Activated CD4-positive, alpha-beta T cell treated with anti-CD3 and anti-CD28 coated beads for 1 hour (primary cell): ENCODE data around the gene RHO.
"Not testable (repeated sequence)": the region's sequence is repeated elsewhere in the genome, so short reads cannot be mapped to it uniquely, and the experiment has no call there.

Source experiments
- DNase-seq: peaks from one replicate; pipeline ENCODE4 v3.0.0-alpha.2; 2020

The RHO gene

DNA sequence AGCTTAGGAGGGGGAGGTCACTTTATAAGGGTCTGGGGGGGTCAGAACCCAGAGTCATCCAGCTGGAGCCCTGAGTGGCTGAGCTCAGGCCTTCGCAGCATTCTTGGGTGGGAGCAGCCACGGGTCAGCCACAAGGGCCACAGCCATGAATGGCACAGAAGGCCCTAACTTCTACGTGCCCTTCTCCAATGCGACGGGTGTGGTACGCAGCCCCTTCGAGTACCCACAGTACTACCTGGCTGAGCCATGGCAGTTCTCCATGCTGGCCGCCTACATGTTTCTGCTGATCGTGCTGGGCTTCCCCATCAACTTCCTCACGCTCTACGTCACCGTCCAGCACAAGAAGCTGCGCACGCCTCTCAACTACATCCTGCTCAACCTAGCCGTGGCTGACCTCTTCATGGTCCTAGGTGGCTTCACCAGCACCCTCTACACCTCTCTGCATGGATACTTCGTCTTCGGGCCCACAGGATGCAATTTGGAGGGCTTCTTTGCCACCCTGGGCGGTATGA lies at the start of gene RHO:
RHO (plus strand) TSS at position 51 of the 512 bp plus-strand sequence; CDS start at position 146, 95 bp downstream.
- DNase-seq, result no peak

DNA sequence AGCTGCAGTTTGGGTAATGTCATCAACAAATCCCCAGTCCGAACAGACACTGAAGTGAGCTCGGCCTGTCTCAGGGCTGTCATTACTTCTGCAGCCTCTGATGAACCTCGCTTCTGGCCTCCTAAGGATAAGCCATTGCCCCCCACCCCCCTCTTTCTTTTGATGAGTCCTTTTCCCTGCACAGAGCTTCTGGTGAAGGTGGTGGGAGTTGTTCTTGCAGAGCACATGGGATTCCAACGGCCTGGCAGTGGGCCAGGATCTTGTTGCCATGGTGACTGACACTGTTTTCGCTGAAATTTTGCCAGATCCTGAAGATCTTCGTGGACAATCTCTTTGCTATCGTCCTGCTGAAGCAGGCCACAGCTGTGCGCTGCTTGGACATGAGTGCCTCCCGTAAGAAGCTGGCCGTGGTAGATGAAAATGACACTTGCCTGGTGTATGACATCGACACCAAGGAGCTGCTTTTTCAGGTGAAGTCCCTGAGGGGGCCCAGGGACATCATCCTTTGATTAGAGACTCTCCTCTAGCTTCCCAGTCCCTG lies 47.1 kb upstream of the RHO start:
- DNase-seq, result not testable (repeated sequence)

GRCh38 chr3:129481766-129482332 lies 46.6 kb upstream of the RHO start:
- DNase-seq, result peak; percentile 21

DNA sequence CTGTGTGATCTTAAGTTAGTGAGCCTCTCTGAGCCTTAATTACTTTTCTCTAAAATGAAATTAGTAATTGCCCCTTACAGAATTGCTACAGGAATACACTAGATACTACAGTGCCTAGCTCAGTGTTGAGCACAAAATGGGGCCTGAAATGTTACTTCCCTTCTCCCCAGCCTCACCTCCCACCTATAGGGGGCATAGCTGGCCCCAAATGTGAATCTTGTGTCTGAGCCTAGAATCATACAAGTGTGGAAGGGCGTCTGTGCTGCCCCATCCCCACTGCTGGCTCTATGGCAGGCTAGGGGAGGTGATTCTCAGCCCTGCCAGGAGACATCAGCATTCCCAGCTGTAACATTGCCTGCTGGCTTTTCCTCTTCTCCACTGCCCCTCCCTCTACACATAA lies 45.7 kb upstream of the RHO start:
- DNase-seq, result no peak

DNA sequence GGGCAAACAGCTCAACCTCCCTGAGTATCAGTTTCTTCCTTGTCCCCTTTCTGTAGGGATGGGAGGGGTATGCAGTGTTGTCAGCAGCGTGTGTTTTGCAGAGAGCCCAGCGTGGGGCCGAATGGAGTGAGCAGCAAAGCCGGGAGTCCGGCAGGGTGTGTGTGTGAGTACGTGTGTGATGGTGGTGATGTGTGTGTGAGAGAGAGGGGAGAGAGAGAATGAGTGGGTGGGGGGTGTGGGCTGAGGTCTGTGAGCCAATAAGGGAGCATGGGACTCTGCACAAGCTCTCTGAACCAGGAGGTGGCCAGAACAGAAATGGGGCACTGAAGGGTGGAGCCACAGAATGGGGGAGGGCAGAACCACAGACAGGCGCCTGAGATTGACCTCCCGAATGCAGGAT lies 44.6 kb upstream of the RHO start:
- no peak for DNase-seq

- not testable (repeated sequence) for DNase-seq
Measured at GRCh38 chr3:129485146-129485545, 43.3 kb upstream of the RHO start.

DNA sequence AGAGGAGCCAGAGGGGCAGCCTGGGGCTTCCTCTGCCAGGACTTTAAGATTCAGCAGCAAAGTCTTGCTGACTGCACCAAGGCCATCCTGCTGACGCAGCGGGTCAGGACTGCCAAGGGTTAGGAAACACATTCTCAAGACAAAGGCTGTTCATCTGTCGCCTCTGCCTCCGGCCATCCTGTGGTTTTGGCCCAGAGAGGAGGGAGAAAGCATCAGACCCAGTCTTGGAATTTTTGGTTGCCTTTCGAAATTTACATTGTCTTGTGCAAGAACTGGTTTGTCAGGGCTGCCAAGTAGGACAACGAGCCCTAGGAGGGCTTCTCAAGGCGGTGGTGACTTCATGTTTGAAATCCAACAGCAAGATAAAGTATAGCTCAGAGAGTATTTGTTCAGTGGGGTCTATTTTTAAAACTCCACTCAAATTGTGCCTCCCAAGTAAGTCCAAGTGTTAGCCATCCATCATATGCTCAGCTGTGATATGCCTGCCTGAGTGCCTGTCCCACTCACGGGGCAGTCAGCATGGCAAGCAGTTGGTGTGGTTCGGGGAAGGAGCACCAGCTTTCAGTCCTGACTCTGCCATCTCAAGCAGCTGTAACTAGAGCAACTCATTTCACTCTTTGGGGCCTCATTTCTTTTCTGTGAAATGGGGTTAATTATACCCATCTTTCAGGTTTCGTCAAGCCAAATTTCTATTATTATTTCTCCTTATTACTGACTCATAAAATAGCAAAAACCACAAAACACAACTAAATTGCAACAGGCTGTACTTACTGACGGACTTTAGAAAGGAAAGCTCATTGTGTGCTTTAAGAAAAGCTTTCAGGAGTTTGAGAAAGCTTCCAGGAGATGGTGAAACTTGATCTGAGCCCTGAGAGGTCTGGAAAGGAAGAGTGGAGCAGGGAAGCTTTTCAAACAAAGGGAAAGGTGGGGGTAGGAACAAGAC lies 42.4 kb upstream of the RHO start:
- DNase-seq, result no peak

DNA sequence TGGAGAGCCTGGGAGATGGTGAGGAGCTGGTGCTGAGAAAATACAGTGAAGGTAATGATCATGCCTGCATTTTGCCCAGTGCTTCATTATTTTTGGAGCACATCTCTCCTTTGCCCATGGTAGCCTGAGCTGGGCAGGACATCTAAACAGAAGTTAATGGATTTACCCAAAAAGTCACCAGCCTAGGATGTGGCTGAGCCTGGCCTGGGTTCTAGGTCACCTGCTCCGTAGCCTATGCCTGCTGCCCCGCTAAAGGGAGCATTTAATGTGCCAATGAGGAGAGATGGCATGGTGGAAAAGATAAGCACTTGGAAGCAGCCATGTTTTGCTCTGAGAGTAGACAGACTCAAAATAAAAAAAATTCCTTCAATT lies 41.8 kb upstream of the RHO start:
- DNase-seq, result no peak

GRCh38 chr3:129487183-129487867 lies 41.1 kb upstream of the RHO start:
- no peak for DNase-seq

DNA sequence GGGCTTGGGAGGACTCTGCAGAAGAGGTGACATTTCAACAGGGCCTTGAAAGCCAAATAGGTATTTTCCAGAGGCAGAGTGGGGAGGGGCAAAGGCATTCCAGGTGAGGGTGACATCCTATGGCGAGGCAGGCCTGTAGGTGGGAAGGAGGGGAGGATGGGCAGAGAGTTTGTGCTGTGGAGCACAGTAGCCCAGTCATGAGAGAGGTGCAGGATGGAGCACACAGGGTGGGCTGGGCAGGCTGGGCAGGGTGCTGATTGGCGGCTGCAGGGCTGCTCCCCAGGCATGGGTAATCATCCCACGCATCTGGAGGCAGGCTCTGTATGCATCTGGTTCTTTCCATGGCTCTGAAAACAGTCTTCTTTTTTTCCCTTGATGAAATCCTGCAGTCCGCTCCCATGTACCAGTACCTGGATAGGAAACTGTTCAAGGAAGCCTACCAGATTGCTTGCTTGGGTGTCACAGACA lies 40.5 kb upstream of the RHO start:
- DNase-seq, result not testable (repeated sequence)

DNA sequence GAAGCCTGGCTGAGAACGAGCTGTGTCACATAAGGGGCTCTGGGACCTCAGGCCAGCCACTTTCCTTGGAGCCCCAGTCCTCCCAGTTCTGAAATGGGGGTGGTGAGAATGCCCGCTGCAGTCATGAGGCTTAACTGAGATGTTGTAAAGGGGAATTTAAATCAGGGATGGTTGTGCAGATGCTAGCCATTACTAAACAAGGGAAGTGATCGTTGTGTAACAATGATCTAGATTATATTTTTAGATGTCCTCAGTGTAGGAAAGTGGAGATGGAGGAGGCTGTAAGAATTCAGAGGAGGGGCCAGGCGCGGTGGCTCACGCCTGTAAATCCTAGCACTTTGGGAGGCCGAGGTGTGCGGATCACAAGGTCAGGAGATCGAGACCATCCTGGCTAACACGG lies 39.2 kb upstream of the RHO start:
- not testable (repeated sequence) for DNase-seq

- peak; percentile 24 for DNase-seq
Measured at GRCh38 chr3:129490273-129490675, 38.2 kb upstream of the RHO start.

DNA sequence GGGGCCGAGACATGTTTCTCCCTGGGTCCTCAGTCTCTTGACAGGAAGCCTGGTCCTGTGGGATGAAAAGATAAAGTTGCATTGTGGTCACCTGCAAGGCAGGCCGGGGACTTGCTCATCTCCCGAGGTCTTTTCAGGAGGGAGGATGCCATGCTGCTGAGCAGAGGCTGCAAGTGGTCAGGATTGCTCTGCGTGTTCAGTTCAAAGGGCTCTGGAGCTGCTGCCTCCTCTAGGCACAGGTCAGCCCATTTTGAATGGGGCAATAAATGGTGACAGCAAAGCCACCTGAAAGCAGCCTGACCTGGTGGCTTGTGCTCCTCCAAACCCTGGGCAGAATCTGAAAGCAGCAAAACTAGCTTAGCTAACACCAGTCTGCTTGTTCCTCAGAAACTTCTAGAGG lies 37.4 kb upstream of the RHO start:
- DNase-seq, result not testable (repeated sequence)

DNA sequence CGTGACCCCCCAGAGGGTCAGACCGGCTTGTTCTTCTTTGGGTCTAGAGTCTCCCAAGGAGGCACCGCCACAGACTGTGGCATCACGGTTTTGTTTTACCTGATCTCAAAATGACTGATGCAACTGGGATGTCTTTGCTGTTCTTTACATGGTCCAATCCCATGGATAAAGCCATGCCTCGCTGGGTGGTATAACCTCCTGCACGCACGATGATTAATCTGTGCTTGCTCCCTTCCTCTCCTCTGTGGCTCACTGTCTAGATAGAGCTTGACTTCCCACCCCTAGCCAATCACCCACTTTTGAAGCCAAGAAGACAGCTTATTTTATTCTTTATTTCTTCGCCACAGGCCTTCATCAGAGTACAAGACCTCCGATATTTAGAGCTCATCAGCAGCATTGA lies 36.6 kb upstream of the RHO start:
- no peak for DNase-seq

DNA sequence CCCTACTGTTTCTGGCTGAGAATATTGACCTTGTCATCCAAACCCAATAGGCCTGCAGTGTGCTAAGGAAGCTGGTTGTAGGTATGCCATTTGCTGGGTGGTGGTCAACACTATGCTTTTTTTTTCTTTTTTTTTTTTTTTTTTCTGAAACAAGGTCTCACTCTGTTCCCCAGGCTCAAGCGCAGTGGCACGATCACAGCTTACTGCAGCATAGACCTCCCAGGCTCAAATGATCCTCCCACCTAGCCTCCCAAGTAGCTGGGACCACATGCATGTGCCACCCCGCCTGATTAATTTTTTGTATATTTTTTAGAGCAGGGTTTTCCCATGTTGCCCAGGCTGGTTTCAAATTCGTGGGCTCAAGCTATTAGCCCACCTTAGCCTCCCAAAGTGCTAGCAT lies 35.7 kb upstream of the RHO start:
- DNase-seq, result no peak

DNA sequence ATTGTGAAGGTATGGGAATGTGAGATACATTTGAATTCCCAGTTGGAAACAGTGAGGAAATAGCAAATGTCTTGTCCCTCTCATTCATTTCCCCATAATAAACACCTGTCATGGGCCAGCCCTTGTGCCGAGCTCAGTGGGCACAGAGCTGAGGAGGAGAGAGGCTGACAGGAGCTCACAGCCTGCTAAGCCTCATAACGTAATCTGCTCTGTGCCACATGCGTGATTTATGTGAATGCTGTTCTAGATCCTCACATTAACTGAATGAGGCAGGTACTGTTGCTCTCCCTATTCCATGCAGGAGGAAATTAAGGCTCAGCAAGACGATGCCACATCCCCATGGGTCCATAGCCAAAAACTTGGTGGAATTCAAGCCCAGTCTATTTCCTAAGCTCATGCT lies 35.2 kb upstream of the RHO start:
- no peak for DNase-seq

DNA sequence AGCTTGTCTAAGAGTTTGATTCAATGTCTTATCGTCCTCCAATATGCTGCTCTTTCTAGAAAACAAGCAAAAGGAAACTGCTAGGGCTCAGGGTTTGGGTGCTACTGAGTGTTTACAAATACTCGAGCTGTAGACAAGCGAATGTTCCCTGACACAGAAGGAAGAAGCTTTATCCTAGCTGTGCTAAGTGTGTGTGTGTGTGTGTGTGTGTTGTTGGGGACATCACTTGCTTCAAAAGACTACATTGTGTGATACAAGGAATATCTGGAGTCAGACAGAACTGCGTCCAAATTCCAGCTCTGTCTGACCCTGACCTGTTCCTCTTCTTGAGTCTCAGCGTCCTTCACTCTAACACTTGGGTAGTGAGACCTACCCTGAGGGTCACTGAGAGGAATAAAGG lies 33.9 kb upstream of the RHO start:
- not testable (repeated sequence) for DNase-seq

GRCh38 chr3:129495006-129495639 lies 33.3 kb upstream of the RHO start:
- DNase-seq, result not testable (repeated sequence)

DNA sequence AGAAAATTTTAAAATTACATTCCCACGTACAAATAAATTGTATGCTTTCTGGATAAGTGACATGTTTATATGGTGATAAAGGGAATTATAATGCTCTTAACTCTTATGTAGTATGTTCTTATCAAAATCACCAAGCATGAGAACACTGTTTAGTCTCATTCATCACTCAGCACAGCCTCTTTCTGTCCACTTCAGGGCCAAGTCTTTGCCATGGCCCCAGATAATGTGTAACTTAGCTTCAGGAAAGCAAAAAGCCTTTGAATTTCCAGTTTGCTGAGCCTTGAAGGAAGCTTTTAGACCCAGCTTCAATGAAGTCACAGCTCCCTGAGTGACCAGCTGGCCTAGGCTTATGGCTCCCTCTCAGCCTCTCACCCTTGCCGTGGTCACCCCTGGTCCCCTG lies 30.6 kb upstream of the RHO start:
- not testable (repeated sequence) for DNase-seq

DNA sequence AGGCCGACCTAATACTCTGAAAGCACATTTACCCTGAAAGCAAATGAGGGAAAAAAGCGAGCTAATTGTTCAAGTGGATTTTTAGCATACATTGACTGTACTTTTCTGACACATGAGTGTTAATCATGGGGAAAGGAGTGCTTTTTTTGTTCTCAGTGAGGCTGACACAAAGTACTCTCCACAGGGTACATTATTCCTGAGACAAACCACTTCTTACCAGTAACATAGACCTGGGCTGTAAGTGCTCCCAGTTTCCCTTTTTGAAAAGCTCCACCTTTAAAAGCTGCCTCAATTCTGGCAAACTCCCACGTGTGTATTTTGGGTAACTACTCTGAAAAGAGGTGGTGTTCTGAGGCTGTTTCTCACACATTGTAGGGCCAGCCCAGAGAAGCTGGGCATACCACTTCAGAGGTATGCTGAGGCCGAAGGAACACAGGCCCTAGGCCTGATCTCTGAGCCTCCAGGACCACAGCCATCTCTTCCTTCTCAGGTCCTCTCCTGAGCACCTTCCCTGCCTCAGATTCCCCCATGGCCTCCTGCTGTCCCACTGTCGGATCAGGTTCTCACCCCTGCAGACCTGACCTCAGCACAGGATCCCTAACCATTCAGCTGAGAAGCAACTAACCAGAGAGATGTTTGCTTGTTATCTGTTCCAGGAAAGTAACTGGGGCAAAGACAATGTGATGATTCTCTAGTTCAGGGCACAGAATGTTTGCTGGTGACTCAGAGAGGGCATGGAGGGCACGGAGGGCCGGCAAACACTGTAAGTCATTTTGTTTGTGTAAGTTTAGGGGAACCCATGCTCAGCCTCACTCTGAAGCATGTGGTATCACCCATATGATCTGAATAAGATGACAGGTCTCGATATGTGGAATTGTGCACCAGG lies 29.6 kb upstream of the RHO start:
- not testable (repeated sequence) for DNase-seq

DNA sequence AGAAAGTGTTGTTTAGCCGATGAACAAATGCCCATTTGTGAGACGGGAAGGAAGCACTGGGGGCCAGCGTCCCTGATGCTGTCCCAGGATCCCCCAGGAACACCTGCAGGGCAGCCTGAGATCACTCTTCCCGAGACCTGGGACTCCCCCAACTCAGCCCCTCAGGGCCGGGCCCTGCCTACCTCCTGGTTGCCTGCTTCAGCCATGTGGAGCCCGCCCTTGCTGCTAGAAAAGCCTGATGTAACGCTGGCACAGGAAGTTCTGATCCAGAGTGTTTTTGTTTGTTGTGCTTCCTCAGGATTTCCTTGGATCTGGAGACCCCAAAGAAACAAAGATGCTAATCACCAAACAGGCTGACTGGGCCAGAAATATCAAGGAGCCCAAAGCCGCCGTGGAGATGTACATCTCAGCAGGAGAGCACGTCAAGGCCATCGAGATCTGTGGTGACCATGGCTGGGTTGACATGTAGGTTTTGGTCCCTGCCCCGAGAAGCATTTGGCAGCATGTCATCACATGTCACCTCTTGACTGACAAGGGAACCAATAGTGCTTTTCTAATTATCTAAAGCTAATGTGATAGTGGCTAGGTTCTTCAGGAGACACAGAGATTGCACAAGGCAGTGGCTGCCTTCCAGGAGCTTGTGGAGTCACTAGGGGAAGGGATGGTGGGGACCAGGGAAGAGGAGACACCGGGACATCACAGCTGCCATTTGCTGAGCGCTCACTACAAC lies 28.7 kb upstream of the RHO start:
- not testable (repeated sequence) for DNase-seq
